GM21447 (cell line): ENCODE measurements around the gene MFSD11.
"Not testable (repeated sequence)": the region's sequence is repeated elsewhere in the genome, so short reads cannot be mapped to it uniquely, and the experiment has no call there.

Experiments used
- ATAC-seq: cut with Tn5 transposase; IDR thresholded peaks from one replicate; pipeline ENCODE4 v1.9.1; 2021; ENCODE audit not compliant: unreplicated experiment

Gene MFSD11

DNA sequence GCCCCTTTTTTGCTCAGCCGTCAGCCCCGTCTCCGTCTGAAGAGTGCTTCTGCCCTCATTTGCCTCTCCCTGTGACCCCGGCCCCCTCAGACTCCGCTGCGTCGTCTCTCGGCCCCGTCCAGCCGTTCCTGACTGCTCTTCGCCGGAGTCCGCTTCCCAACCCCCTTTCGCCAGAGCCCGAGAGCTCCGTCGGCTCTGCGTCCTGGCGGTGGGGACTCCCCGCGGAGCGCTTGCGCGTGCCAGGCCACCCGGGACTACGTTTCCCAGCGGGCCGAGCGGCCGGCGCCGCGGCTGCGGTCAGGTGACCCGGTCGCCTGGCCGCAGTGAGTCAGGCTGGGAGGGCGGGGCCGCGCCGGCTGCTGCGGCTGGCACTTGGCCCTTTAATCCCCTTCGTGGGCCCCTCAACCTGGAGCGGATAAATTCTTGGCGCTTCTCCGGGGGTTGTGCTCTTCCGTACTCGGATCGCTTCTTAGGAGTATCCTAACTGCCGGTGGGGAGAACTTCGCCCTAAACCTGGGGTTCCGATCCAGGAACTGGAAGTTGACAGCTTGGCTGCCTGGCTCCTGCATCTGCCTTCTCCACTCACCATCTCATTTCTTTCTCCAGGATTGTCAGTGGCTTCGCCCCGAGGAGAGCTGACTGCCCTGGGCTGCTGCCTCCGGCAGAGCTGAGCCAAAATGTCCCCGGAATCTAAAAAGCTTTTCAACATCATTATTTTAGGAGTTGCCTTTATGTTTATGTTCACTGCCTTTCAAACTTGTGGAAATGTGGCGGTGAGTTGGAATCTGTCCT is at the start of gene MFSD11:
Gene MFSD11 (plus strand): TSS at position 444 of the 792 bp plus-strand sequence. CDS start 234 bp downstream, at position 678.
- peak; percentile 56 for ATAC-seq

GRCh38 chr17:76688165-76688622 is 49.7 kb upstream of the MFSD11 start:
- ATAC-seq, result no peak

DNA sequence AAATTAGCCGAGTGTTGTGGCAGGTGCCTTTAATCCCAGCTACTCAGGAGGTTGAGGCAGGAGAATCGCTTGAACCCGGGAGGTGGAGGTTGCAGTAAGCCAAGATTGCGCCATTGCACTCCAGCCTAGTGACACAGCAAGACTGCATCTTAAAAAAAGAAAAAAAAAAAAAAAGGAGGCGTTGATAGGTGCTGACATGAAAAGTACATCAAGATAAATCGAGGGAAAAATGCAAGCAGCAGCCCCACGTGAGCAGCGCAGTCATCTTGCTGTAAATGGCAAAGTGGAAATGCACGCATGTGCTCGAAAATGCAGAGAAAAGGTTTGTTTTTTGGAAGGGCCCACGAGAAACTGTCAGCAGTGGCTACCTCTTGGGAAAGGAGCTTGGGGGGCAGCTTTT is 48.1 kb upstream of the MFSD11 start:
- no peak for ATAC-seq

- ATAC-seq, result no peak
Observed at GRCh38 chr17:76690596-76691280, 47.2 kb upstream of the MFSD11 start.

DNA sequence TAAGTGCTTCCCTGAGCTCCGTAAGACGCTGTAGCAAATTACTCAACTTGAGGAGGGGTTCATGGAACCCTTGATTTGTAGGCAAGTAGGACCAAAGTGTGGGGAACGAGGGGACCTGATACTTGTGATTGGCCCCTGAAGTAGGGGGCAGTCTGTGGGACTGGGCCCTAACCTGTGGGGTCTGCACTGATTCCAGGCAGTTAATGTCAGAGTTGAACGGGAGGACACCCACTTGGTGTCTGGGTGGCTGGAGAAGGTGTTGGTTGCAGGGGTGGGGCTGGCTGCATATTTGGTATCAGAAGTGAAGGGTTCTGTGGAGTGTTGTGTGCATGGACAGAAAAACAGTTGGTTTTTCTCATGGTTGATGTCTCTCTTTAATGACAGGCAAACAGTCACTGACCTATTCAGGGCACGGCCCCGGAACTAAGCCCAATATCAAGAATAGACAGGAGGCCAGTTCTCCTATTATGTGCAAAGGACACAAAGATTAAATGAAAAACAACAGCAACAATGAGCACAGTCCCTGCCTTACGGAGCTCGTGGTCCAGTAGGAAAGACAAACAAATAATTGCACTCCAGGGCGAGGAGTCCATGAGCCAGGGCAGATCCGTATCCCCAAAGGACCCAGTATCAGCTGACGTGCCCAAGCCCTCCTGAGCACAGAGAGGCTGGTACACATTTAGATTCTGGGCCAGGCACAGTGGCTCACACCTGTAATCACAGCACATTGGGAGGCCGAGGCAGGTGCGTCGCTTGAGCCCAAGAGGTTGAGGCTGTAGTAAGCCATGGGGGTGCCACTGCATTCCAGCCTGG is 46.3 kb upstream of the MFSD11 start:
- ATAC-seq, result no peak

GRCh38 chr17:76695059-76695831 is 42.7 kb upstream of the MFSD11 start:
- ATAC-seq, result no peak

DNA sequence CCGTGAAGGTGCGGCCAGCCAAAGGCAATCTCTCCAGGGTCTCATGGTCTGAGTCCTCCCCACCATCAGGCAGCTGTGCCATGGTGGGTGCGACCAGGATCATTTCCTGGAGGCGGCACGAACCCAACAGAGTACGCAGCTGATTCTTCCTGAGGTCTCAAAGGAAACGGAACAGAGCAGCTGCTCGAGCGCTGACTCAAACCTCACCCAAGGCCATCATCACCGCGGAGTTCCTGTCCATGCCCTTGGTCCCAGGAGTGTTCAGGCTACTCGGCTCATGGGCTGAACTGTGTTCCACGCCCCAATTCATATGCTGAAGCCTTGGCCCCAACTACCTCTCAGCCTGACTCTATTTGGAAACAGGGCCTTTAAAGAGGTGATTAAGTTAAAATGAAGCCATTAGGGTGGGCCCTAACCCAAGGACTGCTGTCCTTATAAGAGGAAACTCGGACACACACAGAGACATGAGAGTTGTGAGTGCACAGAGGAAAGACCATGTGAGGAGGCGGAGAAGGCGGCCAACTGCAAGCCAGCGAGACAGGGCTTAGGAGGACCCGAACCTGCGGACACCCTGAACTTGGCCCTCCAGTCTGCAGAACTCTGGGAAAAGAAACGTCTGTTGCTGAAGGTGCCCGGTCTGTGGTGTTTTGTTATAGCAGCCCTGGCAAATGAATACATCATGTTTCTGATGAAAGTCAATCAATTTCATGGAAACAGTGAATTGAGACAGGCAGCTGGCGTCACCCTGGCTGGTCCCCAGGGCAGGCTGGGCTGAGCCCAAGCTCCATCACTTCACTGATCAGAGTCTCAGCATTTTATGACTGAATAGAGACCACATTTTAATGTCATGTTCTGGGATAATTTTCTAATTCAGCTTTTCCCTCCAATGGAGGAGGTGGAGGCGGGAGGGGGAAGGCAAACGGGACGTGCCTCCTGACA is 40.9 kb upstream of the MFSD11 start:
- ATAC-seq, result peak; percentile 72

DNA sequence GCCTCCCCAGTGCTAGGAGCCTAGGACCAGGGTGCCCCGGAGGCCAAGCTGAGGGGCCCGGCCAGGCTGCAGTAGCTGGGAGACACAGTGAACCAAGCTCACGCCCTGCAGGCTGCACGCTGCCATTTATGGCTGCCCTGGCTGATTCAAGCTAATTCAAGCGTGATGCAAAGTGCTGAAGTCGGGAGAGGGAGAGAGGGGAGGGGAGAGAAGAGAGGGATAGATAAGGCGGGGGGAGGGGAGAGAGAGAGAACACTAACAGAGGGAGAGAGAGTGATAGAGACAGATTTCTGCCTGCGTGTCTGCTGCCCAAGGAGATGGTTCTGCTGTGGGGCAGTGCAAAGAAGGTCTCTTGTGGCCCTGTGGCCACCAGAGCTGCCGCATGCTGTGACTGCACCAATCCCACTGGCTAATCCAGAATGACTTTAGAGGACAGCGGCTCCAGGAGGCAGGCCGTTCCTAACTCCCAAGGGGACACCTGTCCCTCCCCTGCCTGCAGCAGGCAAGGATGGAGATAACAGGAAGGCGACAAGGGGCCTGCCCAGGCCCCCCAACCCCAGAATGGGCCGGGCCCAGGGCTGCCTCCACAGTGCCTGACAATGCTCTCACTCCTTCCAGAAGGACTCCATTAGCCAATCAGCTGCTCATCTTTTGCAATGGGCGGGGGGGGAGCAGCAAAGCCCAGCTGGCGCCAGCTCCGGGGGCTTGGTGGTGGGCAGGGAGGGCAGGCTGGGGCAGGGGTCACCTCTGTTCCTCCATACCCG is 40.0 kb upstream of the MFSD11 start:
- ATAC-seq, result no peak

GRCh38 chr17:76698466-76698977 is 39.4 kb upstream of the MFSD11 start:
- not testable (repeated sequence) for ATAC-seq

DNA sequence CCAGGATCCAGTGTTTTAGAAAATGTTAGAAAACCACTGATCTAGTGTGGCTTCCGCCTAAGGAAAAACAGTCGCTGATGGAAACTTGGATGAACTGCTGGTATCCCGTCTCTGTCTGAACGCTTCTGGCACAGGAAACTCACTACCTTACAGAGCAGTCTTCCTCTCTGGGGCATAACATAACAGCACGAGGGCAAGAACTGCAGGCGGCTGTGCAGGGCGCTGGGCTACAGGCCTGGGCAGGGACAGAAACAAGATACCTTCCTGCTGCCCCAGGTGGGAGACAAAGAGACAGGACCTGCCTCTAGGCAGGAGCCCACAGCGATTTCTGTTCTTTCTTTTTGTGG is 37.7 kb upstream of the MFSD11 start:
- ATAC-seq, result no peak

DNA sequence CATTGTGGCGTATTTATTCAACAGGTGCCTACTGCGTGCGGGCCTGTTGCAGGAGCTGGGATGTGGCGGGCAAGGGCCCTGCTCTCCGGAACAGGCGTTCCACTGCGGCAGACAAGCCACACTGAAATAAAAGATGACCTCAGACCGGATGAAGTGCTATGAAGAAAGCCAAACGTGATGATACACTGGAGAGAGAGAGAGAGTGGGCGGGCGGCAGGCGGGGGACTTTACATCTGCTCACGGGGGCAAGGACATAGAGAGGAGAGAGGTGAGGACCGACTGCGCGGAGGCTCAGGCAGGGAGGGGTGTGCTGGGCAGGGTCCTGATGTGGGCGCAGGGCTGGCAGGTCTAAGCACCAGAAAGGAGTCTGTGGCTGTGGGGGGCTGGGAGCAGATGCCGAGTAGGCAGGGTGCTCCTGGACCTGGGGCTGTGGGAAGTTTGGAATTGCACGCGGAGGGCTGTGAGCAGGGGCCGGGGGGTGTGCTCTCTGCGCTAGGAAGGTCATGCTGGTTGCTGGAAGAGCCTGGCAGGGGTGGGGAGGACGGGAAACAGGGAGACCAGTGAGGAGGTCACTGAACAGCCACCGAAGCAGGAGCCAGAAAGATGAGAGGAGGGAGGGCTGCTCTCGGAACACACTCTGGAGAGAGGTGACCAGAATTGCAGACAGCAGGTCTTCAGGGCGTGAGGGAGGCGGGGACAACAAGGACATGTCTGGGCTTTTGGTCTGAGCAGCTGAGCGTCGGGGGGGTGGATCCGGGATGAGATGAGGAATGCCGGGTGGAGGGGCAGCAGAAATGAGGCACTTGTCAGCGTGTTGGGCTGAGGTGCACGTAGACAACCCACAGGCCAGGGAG is 37.1 kb upstream of the MFSD11 start:
- ATAC-seq, result no peak

GRCh38 chr17:76701471-76701967 is 36.4 kb upstream of the MFSD11 start:
- ATAC-seq, result no peak

GRCh38 chr17:76702076-76702475 is 35.8 kb upstream of the MFSD11 start:
- no peak for ATAC-seq

GRCh38 chr17:76702941-76703637 is 34.8 kb upstream of the MFSD11 start:
- ATAC-seq, result no peak

DNA sequence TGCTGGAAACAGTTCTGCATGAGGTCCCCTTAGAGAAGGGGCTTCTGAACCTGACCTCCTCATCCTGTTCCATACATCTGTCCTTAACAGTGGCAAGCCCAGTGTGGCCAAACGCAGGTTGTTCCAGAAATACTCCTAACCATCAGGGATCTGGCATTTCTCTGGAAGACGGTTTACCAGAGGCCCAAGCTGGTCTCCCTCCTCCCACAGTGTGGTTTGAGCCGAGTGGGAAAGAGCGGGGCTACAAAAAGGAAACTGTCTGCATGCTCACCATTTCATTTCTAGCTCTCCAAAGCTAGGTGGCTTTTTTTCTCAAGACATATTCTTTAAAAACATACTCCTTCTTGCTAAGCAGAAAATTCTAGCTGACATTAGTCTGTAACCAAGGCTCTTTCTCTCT is 33.1 kb upstream of the MFSD11 start:
- ATAC-seq, result no peak

- no peak for ATAC-seq
Observed at GRCh38 chr17:76706817-76707216, 31.1 kb upstream of the MFSD11 start.
